Measurements from ENCODE around the gene B3GALT5. TPM values are rescaled to one million over a fixed set of nuclear protein-coding genes. Genes with fewer than 3 reads are reported as not detected.

The B3GALT5 gene
- polyA plus RNA-seq, 1 donor (not counting 4 experiments of a cell fraction or from before 2014, with no cell fraction given) = not detected

- Histone ChIP-seq H3K36me3 (ENCODE audit: control insufficient read depth in 2 of 2, extremely low read depth in 1 of 2, insufficient read depth in 2 of 2, low read length in 2 of 2) (no peaks in the 10 kb centered on the region), H3K9me1 (ENCODE audit: control insufficient read depth, extremely low read depth, insufficient read depth, low read length) (no peaks in the 10 kb centered on the region), H3K27me3 (ENCODE audit: control insufficient read depth, extremely low read depth, insufficient read depth, low read length) (no peaks in the 10 kb centered on the region), H3K4me2 (ENCODE audit: control insufficient read depth, extremely low read depth, insufficient read depth, low read depth, low read length) (no peak overlapping the region), H4K20me1 (ENCODE audit: control insufficient read depth, extremely low read depth, insufficient read depth, low read length) (no peaks in the 10 kb centered on the region), H3K4me1 (ENCODE audit: control insufficient read depth, extremely low read depth, insufficient read depth, low read length) (no peaks in the 10 kb centered on the region), H2AFZ (ENCODE audit: control insufficient read depth, low read length) (no peak overlapping the region), H3K9ac (ENCODE audit: control insufficient read depth, extremely low read depth, insufficient read depth, low read length) (no peak overlapping the region), H3K9me3 (ENCODE audit: control insufficient read depth, low read depth, low read length) (no peaks in the 10 kb centered on the region), H3K79me2 (ENCODE audit: control insufficient read depth, insufficient read depth, low read length) (no peaks in the 10 kb centered on the region), H3K27ac (ENCODE audit: control insufficient read depth, insufficient read depth, low read length) (no peak overlapping the region), H3K4me3 (ENCODE audit: control insufficient read depth in 2 of 3, extremely low read depth in 1 of 3, insufficient read depth in 2 of 3, low read depth in 1 of 3, low read length in 3 of 3) (no peak overlapping the region)
- TF ChIP-seq CTCF (optimal IDR thresholded peaks at IDR 0.05 in 1 of 3, IDR thresholded peaks at IDR 0.05 in 1 of 3, conservative IDR thresholded peaks at IDR 0.05 in 1 of 3; ENCODE audit: extremely low read depth in 1 of 3, insufficient read depth in 2 of 3, low read length in 3 of 3) (no peak), EZH2 (IDR thresholded peaks at IDR 0.05; ENCODE audit: low read length) (no peak)
- FAIRE-seq = no peak
- dilution Hi-C loops (cut with MboI; ENCODE audit: extremely low pct_ligation_motif_present, low sequenced_read_pairs) = no loop called here
- no peak for DNase-seq (ENCODE audit: low read depth, low spot score)
Observed at GRCh38 chr21:39597595-39597994, 15.1 kb upstream of the B3GALT5 start.

- dilution Hi-C loops (cut with MboI; ENCODE audit: extremely low pct_ligation_motif_present, low sequenced_read_pairs) = no loop called here
- FAIRE-seq = no peak
- TF ChIP-seq CTCF (optimal IDR thresholded peaks at IDR 0.05 in 1 of 3, IDR thresholded peaks at IDR 0.05 in 1 of 3, conservative IDR thresholded peaks at IDR 0.05 in 1 of 3; ENCODE audit: extremely low read depth in 1 of 3, insufficient read depth in 2 of 3, low read length in 3 of 3) (no peak), EZH2 (IDR thresholded peaks at IDR 0.05; ENCODE audit: low read length) (no peak)
Observed at GRCh38 chr21:39599191-39599970, 13.4 kb upstream of the B3GALT5 start.

More at GRCh38 chr21:39599191-39599970, 13.4 kb upstream of the B3GALT5 start:
- no peak overlapping the region for H3K27ac ChIP-seq (ENCODE audit: control insufficient read depth, insufficient read depth, low read length)
- no peak overlapping the region for H3K4me3 ChIP-seq (ENCODE audit: control insufficient read depth in 2 of 3, extremely low read depth in 1 of 3, insufficient read depth in 2 of 3, low read depth in 1 of 3, low read length in 3 of 3)
- H3K9ac ChIP-seq (ENCODE audit: control insufficient read depth, extremely low read depth, insufficient read depth, low read length) = no peak overlapping the region
- no peaks in the 10 kb centered on the region for H3K27me3 ChIP-seq (ENCODE audit: control insufficient read depth, extremely low read depth, insufficient read depth, low read length)
- no peak overlapping the region for H3K4me2 ChIP-seq (ENCODE audit: control insufficient read depth, extremely low read depth, insufficient read depth, low read depth, low read length)
- no peak overlapping the region for H2AFZ ChIP-seq (ENCODE audit: control insufficient read depth, low read length)
- no peaks in the 10 kb centered on the region for H4K20me1 ChIP-seq (ENCODE audit: control insufficient read depth, extremely low read depth, insufficient read depth, low read length)
- no peaks in the 10 kb centered on the region for H3K4me1 ChIP-seq (ENCODE audit: control insufficient read depth, extremely low read depth, insufficient read depth, low read length)
- H3K79me2 ChIP-seq (ENCODE audit: control insufficient read depth, insufficient read depth, low read length) = no peaks in the 10 kb centered on the region
- H3K9me3 ChIP-seq (ENCODE audit: control insufficient read depth, low read depth, low read length) = no peaks in the 10 kb centered on the region
- no peak for DNase-seq (ENCODE audit: low read depth, low spot score)
- no peaks in the 10 kb centered on the region for H3K9me1 ChIP-seq (ENCODE audit: control insufficient read depth, extremely low read depth, insufficient read depth, low read length)
- H3K36me3 ChIP-seq (ENCODE audit: control insufficient read depth in 2 of 2, extremely low read depth in 1 of 2, insufficient read depth in 2 of 2, low read length in 2 of 2) = no peaks in the 10 kb centered on the region
